HepG2 (cell line): ENCODE results near the gene SHANK2. TPM values are rescaled to one million over a fixed set of nuclear protein-coding genes. Genes with fewer than 3 reads are reported as not detected.

Experiments used
- ATAC-seq: fragments of 200-7000 bp; cut with Tn5 transposase; 3 replicates; pipeline ENCODE4 v1.9.1; 2020; ENCODE audit warnings: mild to moderate bottlenecking, moderate library complexity
- BruUV-seq: library from RNA; stranded (reverse); fragments of 400-500 nt; replicated peaks from 2 replicates; lab custom pipeline; 2021; lab: Mats Ljungman, UMichigan
- CTCF ChIA-PET: fragments of 300-600 bp; formaldehyde crosslinking; extraction: SDS; loops from one replicate; lab custom pipeline; 2021; ENCODE audit warnings: low total read pairs, inconsistent platforms, low intra/inter-chr PET ratio; lab: Yijun Ruan, JAX
- POLR2A ChIA-PET: fragments of 350-600 bp; sonication (Branson Sonifier 250); formaldehyde crosslinking; loops from one replicate; lab custom pipeline; 2020; ENCODE audit warnings: antibody characterized with exemption, inconsistent platforms; lab: Yijun Ruan, JAX
- DNase-seq: peaks from one replicate; pipeline ENCODE4 v3.0.0-alpha.2; 2015; ENCODE audit warnings: low spot score
- FAIRE-seq: peaks from 3 replicates; lab custom pipeline; 2011; peaks lifted over from hg19 to GRCh38; lab: Jason Lieb, UNC
- H2AFZ ChIP-seq: one replicate; pipeline ENCODE4 v1.6.1; 2011; ENCODE audit warnings: low read length, inconsistent platforms
- H3K27ac ChIP-seq: fragments of 300-600 bp; 3 replicates; pipeline ENCODE4 v1.8.0; 2011; ENCODE audit warnings: mixed run types, mild to moderate bottlenecking, mixed read lengths, low read length, inconsistent platforms; ENCODE audit not compliant: insufficient read depth; ENCODE audit errors: extremely low read length
- H3K27me3 ChIP-seq, 2 experiments: fragments of 200-600 bp in 1 of 2; 2 replicates in 1 of 2; 3 replicates in 1 of 2; pipeline versions ENCODE4 v1.6.0 to v1.8.0; 2011; ENCODE audit warnings: low read length in 2 of 2, mild to moderate bottlenecking in 2 of 2, moderate library complexity in 2 of 2, inconsistent platforms in 1 of 2; ENCODE audit not compliant: insufficient read depth in 2 of 2, control insufficient read depth in 1 of 2
- H3K36me3 ChIP-seq, 2 experiments: fragments of 200-600 bp in 1 of 2; replicated peaks in 1 of 2; 2 replicates in 1 of 2; 3 replicates in 1 of 2; pipeline versions ENCODE4 v1.5.1 to v1.8.0; 2011; ENCODE audit warnings: low read length in 2 of 2, inconsistent platforms in 1 of 2; ENCODE audit not compliant: insufficient read depth in 2 of 2, control insufficient read depth in 1 of 2
- H3K4me1 ChIP-seq: 2 replicates; pipeline ENCODE4 v1.5.1; 2012; ENCODE audit warnings: low read length, inconsistent platforms; ENCODE audit not compliant: insufficient read depth
- H3K4me2 ChIP-seq: 2 replicates; pipeline ENCODE4 v1.6.0; 2011; ENCODE audit warnings: low read depth, low read length, inconsistent platforms
- H3K4me3 ChIP-seq, 3 experiments: fragments of 200-600 bp in 1 of 3; sonication (generic), shearing (Covaris generic) in 1 of 3; replicated peaks in 1 of 3; 2 replicates each; pipeline ENCODE4 v1.5.1; 2011 to 2016; ENCODE audit warnings: low read length in 3 of 3, inconsistent platforms in 2 of 3, low read depth in 2 of 3, mild to moderate bottlenecking in 2 of 3, control low read depth in 1 of 3, mixed read lengths in 1 of 3; ENCODE audit not compliant: insufficient read depth in 1 of 3
- H3K79me2 ChIP-seq: one replicate; pipeline ENCODE4 v1.6.1; 2011; ENCODE audit warnings: low read length, inconsistent platforms; ENCODE audit not compliant: insufficient read depth
- H3K9ac ChIP-seq: 2 replicates; pipeline ENCODE4 v1.6.0; 2011; ENCODE audit warnings: mild to moderate bottlenecking, low read depth, low read length, inconsistent platforms; ENCODE audit not compliant: insufficient read depth
- H3K9me3 ChIP-seq: 2 replicates; pipeline ENCODE4 v1.5.1; 2012; ENCODE audit warnings: mild to moderate bottlenecking, low read length
- H4K20me1 ChIP-seq: 2 replicates; pipeline ENCODE4 v1.6.0; 2011; ENCODE audit warnings: inconsistent platforms, mild to moderate bottlenecking, low read length, moderate library complexity; ENCODE audit not compliant: insufficient read depth
- NR2F2 ChIP-seq: IDR thresholded peaks from 2 replicates; pipeline ENCODE4 v1.6.1; 2012; ENCODE audit warnings: low read depth, inconsistent platforms, borderline replicate concordance
- ZBTB46 ChIP-seq: sonication (generic); formaldehyde crosslinking; IDR thresholded peaks from 2 replicates; pipeline ENCODE4 v1.4.0; 2020; ENCODE audit warnings: mild to moderate bottlenecking, missing genetic modification reagents, borderline replicate concordance
- ZNF205 ChIP-seq: IDR thresholded peaks from 2 replicates; pipeline ENCODE4 v1.6.1; 2018; ENCODE audit warnings: missing biosample characterization, missing genetic modification reagents
- ZNF329 ChIP-seq: sonication (generic); formaldehyde crosslinking; IDR thresholded peaks from 2 replicates; pipeline ENCODE4 v1.9.0; 2021; ENCODE audit warnings: low read depth, mild to moderate bottlenecking, missing genetic modification reagents
- ZNF687 ChIP-seq: sonication (generic); formaldehyde crosslinking; IDR thresholded peaks from 2 replicates; pipeline ENCODE4 v1.5.1; 2020; ENCODE audit warnings: mild to moderate bottlenecking, missing genetic modification reagents, moderate library complexity
- ZSCAN22 ChIP-seq: sonication (generic); formaldehyde crosslinking; IDR thresholded peaks from 2 replicates; pipeline ENCODE4 v1.4.0; 2020; ENCODE audit warnings: mild to moderate bottlenecking, missing genetic modification reagents
- WGBS: methylation state at CpG from one replicate; pipeline ENCODE4 v1.1.6; 2017; ENCODE audit warnings: low lambda C conversion rate; 5-methylcytosine and 5-hydroxymethylcytosine counted together
- in situ Hi-C: cut with HindIII; loops from 2 replicates; pipeline ENCODE4 v1.10.0; 2017; ENCODE audit warnings: low pct_unique_long_range_greater_than_20kb; ENCODE audit not compliant: extremely low pct_ligation_motif_present
- intact Hi-C: fragments of 100-400 bp; cut with micrococcal nuclease; formaldehyde crosslinking; loops from one replicate; pipeline ENCODE4 v1.10.0; 2022; ENCODE audit not compliant: unreplicated experiment
- polyA plus RNA-seq, 8 experiments: library from polyadenylated mRNA; depleted of rRNA in 3 of 8; stranded (reverse) in 7 of 8; unstranded in 1 of 8; fragments of >200 nt; fragmentation: Illumina TruSeq in 4 of 8; extraction: Trizol in 4 of 8; gene quantifications; 2 replicates each; pipeline versions ENCODE4 v1.2.1 to v1.2.3, GENCODE V29; 2011 to 2016; ENCODE audit warnings: low read depth in 4 of 8, missing spikeins in 1 of 8, mixed read lengths in 1 of 8; ENCODE audit not compliant: insufficient read depth in 1 of 8
- total RNA-seq, 5 experiments: library from RNA; depleted of rRNA; stranded (reverse); fragments of >200 nt; fragmentation: Illumina TruSeq; extraction: Trizol; gene quantifications; 2 replicates each; pipeline ENCODE4 v1.2.3, GENCODE V29; 2016; ENCODE audit warnings: low read depth in 1 of 5

SHANK2 gene
- total and polyA plus RNA-seq, 2 of the 13 experiments (the other 11 are each of a cell fraction or from before 2014, with no cell fraction given): 10.2 to 13.0 TPM

- no peaks in the 10 kb centered on the region for H4K20me1 ChIP-seq
- 72% methylated on average over 14 of the region's 14 CpGs for WGBS
- FAIRE-seq (no peak), ATAC-seq (no peak)
- H3K27me3 ChIP-seq: peaks cover 2 to 57% of the 10 kb centered on the region in 2 experiments; a peak in 4 of 5 replicates
- in situ Hi-C loops (no loop called here), intact Hi-C loops (no loop called here)
- no peak overlapping the region for H2AFZ ChIP-seq
- POLR2A ChIA-PET: interaction anchor here (1.9 kb wide), 1 partner anchor 45 kb away, joined by 9 read pairs; no protein-coding TSS in a partner anchor
- H3K27ac ChIP-seq: no peak overlapping the region
- peak overlapping the region; percentile 44 for H3K4me2 ChIP-seq
- BruUV-seq: no TSS peak
- no peaks in the 10 kb centered on the region for H3K9me3 ChIP-seq
- no peaks in the 10 kb centered on the region for H3K36me3 ChIP-seq
- no peak for TF ChIP-seq ZNF687 (CRISPR knock-in tag)
- TF ChIP-seq ZNF329 (CRISPR knock-in tag): no peak
- no peak for TF ChIP-seq ZNF205 (CRISPR knock-in tag)
- no peak for TF ChIP-seq NR2F2
- no peak for TF ChIP-seq ZBTB46 (CRISPR knock-in tag)
- no peak for TF ChIP-seq ZSCAN22 (CRISPR knock-in tag)
- TF ChIP-seq, all 625 proteins: peak for 0
- Histone ChIP-seq H3K4me1 (peaks cover 49% of the 10 kb centered on the region), H3K4me3 (no peak overlapping the region), H3K9ac (no peak overlapping the region), H3K79me2 (no peaks in the 10 kb centered on the region)
- no peak for DNase-seq
- CTCF ChIA-PET: no interaction called here
Observed at GRCh38 chr11:71298761-71299181, 46.4 kb upstream of the SHANK2 start.
